ENCODE measurements around the gene GRK3.

DNA sequence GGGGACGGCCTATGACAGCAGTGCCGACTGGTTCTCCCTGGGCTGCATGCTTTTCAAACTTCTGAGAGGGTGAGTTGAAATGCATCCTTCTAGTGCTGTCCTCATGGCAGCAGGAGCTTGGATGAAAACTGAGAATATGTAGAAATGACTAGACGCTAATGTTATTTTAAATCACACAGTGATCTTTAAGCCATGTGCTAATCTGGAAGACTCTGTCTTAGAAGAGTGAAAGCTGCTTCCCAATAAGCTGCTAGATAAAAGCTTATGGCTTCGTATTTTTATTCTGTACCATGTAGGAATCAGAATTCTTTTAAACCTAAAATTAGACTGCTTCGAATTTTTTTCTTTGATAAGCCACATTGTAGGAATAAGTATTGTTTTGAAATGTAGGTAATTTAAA is 130.7 kb downstream of the GRK3 start:
- TF ChIP-seq PAX5 (IDR thresholded peaks at IDR 0.05; ENCODE audit: borderline replicate concordance, low read depth, low read length) (no peak), SIN3A (IDR thresholded peaks at IDR 0.05; ENCODE audit: low read depth, low read length) (no peak), ZNF24 (IDR thresholded peaks at IDR 0.05) (no peak), ZZZ3 (IDR thresholded peaks at IDR 0.05; ENCODE audit: control insufficient read depth, insufficient read length, low read depth) (no peak), POLR2AphosphoS5 (IDR thresholded peaks at IDR 0.05; ENCODE audit: low read length) (no peak), POLR2A (IDR thresholded peaks at IDR 0.05; ENCODE audit: low read depth, low read length) (no peak), NFYB (IDR thresholded peaks at IDR 0.05; ENCODE audit: insufficient read depth, low read depth, low read length) (no peak), EGR1 (IDR thresholded peaks at IDR 0.05; ENCODE audit: borderline replicate concordance in 1 of 2, low read depth in 2 of 2, low read length in 2 of 2) (no peak), BMI1 (IDR thresholded peaks at IDR 0.05; ENCODE audit: borderline replicate concordance) (no peak), TAF1 (IDR thresholded peaks at IDR 0.05; ENCODE audit: borderline replicate concordance, low read depth, low read length) (no peak), MXI1 (IDR thresholded peaks at IDR 0.05; ENCODE audit: low read depth, low read length) (no peak)
- TF ChIP-seq, protein P1, sequence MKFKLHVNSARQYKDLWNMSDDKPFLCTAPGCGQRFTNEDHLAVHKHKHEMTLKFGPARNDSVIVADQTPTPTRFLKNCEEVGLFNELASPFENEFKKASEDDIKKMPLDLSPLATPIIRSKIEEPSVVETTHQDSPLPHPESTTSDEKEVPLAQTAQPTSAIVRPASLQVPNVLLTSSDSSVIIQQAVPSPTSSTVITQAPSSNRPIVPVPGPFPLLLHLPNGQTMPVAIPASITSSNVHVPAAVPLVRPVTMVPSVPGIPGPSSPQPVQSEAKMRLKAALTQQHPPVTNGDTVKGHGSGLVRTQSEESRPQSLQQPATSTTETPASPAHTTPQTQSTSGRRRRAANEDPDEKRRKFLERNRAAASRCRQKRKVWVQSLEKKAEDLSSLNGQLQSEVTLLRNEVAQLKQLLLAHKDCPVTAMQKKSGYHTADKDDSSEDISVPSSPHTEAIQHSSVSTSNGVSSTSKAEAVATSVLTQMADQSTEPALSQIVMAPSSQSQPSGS (IDR thresholded peaks at IDR 0.05; ENCODE audit: low read length) = no peak
- TF ChIP-seq, protein P2, sequence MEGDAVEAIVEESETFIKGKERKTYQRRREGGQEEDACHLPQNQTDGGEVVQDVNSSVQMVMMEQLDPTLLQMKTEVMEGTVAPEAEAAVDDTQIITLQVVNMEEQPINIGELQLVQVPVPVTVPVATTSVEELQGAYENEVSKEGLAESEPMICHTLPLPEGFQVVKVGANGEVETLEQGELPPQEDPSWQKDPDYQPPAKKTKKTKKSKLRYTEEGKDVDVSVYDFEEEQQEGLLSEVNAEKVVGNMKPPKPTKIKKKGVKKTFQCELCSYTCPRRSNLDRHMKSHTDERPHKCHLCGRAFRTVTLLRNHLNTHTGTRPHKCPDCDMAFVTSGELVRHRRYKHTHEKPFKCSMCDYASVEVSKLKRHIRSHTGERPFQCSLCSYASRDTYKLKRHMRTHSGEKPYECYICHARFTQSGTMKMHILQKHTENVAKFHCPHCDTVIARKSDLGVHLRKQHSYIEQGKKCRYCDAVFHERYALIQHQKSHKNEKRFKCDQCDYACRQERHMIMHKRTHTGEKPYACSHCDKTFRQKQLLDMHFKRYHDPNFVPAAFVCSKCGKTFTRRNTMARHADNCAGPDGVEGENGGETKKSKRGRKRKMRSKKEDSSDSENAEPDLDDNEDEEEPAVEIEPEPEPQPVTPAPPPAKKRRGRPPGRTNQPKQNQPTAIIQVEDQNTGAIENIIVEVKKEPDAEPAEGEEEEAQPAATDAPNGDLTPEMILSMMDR (IDR thresholded peaks at IDR 0.05 in 2 of 3, conservative IDR thresholded peaks at IDR 0.05 in 1 of 3; ENCODE audit: control insufficient read depth in 2 of 3, extremely low read depth in 1 of 3, insufficient read depth in 1 of 3, low read depth in 3 of 3, low read length in 3 of 3) = no peak

All from GM12878 (cell line).